ENCODE data around the gene LTBP3. TPM values are rescaled to one million over a fixed set of nuclear protein-coding genes. Genes with fewer than 3 reads are reported as not detected.

The LTBP3 gene
- total RNA-seq, 1 donor from 2014 or later, result 25.0 TPM

- peaks cover 57% of the 10 kb centered on the region for H3K4me1 Mint-ChIP-seq
- no peaks in the 10 kb centered on the region for H3K9me3 Mint-ChIP-seq
- ChIA-PET CTCF (interaction anchor here (0.6 to 16.7 kb wide), 8 partner anchors 8 to 122 kb away, joined by 3 to 289 read pairs (median 4); partner anchors contain the start of gene NEAT1), POLR2A (interaction anchor here (0.5 to 26.3 kb wide), 24 partner anchors 8 to 688 kb away, joined by 3 to 3752 read pairs (median 3); partner anchors contain the start of genes DPF2, FRMD8, MALAT1 and NEAT1)
- TF ChIP-seq CTCF (IDR thresholded peaks at IDR 0.05), result no peak
- DNase-seq (no peak), ATAC-seq (ENCODE audit: low read depth) (no peak)
- intact Hi-C loops (cut with micrococcal nuclease), result no loop called here
- no peak overlapping the region for H3K27ac Mint-ChIP-seq
- no peaks in the 10 kb centered on the region for H3K27me3 Mint-ChIP-seq
- H3K4me3 Mint-ChIP-seq, result no peak overlapping the region
- H3K36me3 Mint-ChIP-seq (ENCODE audit: low read depth), result peaks cover 41% of the 10 kb centered on the region
Observed at GRCh38 chr11:65502555-65503367, 55.4 kb downstream of the LTBP3 start.

GRCh38 chr11:65502274-65502554 is 55.9 kb downstream of the LTBP3 start:
- H3K4me3 Mint-ChIP-seq, result no peak overlapping the region
- POLR2A ChIA-PET, result interaction anchor here (0.5 to 26.3 kb wide), 24 partner anchors 8 to 688 kb away, joined by 3 to 3752 read pairs (median 3); partner anchors contain the start of genes DPF2, FRMD8, MALAT1 and NEAT1
- H3K27ac Mint-ChIP-seq, result no peak overlapping the region
- no peak for ATAC-seq (ENCODE audit: low read depth)
- DNase-seq, result no peak
- H3K36me3 Mint-ChIP-seq (ENCODE audit: low read depth), result peaks cover 41% of the 10 kb centered on the region
- intact Hi-C loops (cut with micrococcal nuclease), result no loop called here
- no peak for TF ChIP-seq CTCF (IDR thresholded peaks at IDR 0.05)
- CTCF ChIA-PET, result interaction anchor here (0.6 to 16.7 kb wide), 8 partner anchors 9 to 121 kb away, joined by 3 to 289 read pairs (median 4); partner anchors contain the start of gene NEAT1
- peaks cover 52% of the 10 kb centered on the region for H3K4me1 Mint-ChIP-seq
- no peaks in the 10 kb centered on the region for H3K9me3 Mint-ChIP-seq
- H3K27me3 Mint-ChIP-seq, result no peaks in the 10 kb centered on the region

GRCh38 chr11:65501472-65502273 is 56.5 kb downstream of the LTBP3 start:
- no peak overlapping the region for H3K27ac Mint-ChIP-seq
- POLR2A ChIA-PET, result interaction anchor here (0.5 to 26.3 kb wide), 24 partner anchors 9 to 687 kb away, joined by 3 to 3752 read pairs (median 4); partner anchors contain the start of genes DPF2, FRMD8, MALAT1 and NEAT1
- ATAC-seq (ENCODE audit: low read depth) (no peak), DNase-seq (no peak)
- TF ChIP-seq CTCF (IDR thresholded peaks at IDR 0.05), result no peak
- H3K9me3 Mint-ChIP-seq, result no peaks in the 10 kb centered on the region
- H3K36me3 Mint-ChIP-seq (ENCODE audit: low read depth), result peaks cover 36% of the 10 kb centered on the region
- intact Hi-C loops (cut with micrococcal nuclease), result no loop called here
- CTCF ChIA-PET, result interaction anchor here (0.5 to 16.7 kb wide), 10 partner anchors 8 to 121 kb away, joined by 3 to 289 read pairs (median 4); partner anchors contain the start of gene NEAT1
- H3K4me3 Mint-ChIP-seq, result no peak overlapping the region
- H3K27me3 Mint-ChIP-seq, result no peaks in the 10 kb centered on the region
- peaks cover 52% of the 10 kb centered on the region for H3K4me1 Mint-ChIP-seq

- Mint-ChIP-seq H3K27me3 (no peaks in the 10 kb centered on the region), H3K27ac (no peak overlapping the region), H3K9me3 (no peaks in the 10 kb centered on the region), H3K36me3 (ENCODE audit: low read depth) (peaks cover 30% of the 10 kb centered on the region), H3K4me3 (no peak overlapping the region), H3K4me1 (peaks cover 52% of the 10 kb centered on the region)
- POLR2A ChIA-PET, result interaction anchor here (0.6 to 26.3 kb wide), 13 partner anchors 3 to 128 kb away, joined by 3 to 3752 read pairs (median 328); partner anchors contain the start of genes FRMD8, MALAT1, NEAT1 and PCNX3
- intact Hi-C loops (cut with micrococcal nuclease), result no loop called here
- DNase-seq (no peak), ATAC-seq (ENCODE audit: low read depth) (no peak)
- CTCF ChIA-PET, result interaction anchor here (1.2 to 16.7 kb wide), 3 partner anchors 9 to 81 kb away, joined by 4 to 289 read pairs (median 15); partner anchors contain the start of gene NEAT1
- TF ChIP-seq CTCF (IDR thresholded peaks at IDR 0.05), result no peak
Observed at GRCh38 chr11:65501186-65501471, 57.0 kb downstream of the LTBP3 start.

Measured in activated B cell treated with CpG ODN at 0.5 μM for 24 hours (primary cell).